Neural progenitor cell (in vitro differentiated cells): ENCODE measurements around the gene RABGAP1. TPM values are rescaled to one million over a fixed set of nuclear protein-coding genes. Genes with fewer than 3 reads are reported as not detected.

Source experiments
- DNase-seq: peaks from one replicate; pipeline ENCODE4 v3.0.0-alpha.2; 2016; ENCODE audit warnings: low spot score
- H2AFZ ChIP-seq: fragments of 200-600 bp; sonication (generic); replicated peaks from 2 replicates; pipeline ENCODE4 v1.6.1; 2016; ENCODE audit warnings: antibody characterized with exemption
- H3F3A ChIP-seq: fragments of 200-600 bp; sonication (generic); 2 replicates; pipeline ENCODE4 v1.6.1; 2016; ENCODE audit warnings: antibody characterized with exemption, low read depth
- H3K27ac ChIP-seq: fragments of 200-600 bp; sonication (generic); 2 replicates; pipeline ENCODE4 v1.5.1; 2016; ENCODE audit warnings: mild to moderate bottlenecking
- H3K27me3 ChIP-seq: fragments of 200-600 bp; sonication (generic); 2 replicates; pipeline ENCODE4 v1.6.1; 2016; ENCODE audit warnings: mild to moderate bottlenecking, moderate library complexity
- H3K36me3 ChIP-seq: fragments of 200-600 bp; sonication (generic); 2 replicates; pipeline ENCODE4 v1.5.1; 2016
- H3K4me1 ChIP-seq: fragments of 200-600 bp; sonication (generic); 2 replicates; pipeline ENCODE4 v1.6.1; 2016; ENCODE audit warnings: mixed run types
- H3K4me2 ChIP-seq: fragments of 200-600 bp; sonication (generic); 2 replicates; pipeline ENCODE4 v1.6.1; 2016
- H3K4me3 ChIP-seq: fragments of 200-600 bp; sonication (generic); 2 replicates; pipeline ENCODE4 v1.5.1; 2016
- H3K79me2 ChIP-seq: fragments of 200-600 bp; sonication (generic); 2 replicates; pipeline ENCODE4 v1.6.1; 2016; ENCODE audit warnings: low read depth
- H3K9ac ChIP-seq: fragments of 200-600 bp; sonication (generic); 2 replicates; pipeline ENCODE4 v1.6.1; 2016
- H3K9me3 ChIP-seq: fragments of 200-600 bp; sonication (generic); 2 replicates; pipeline ENCODE4 v1.5.1; 2016; ENCODE audit warnings: low read depth
- H4K20me1 ChIP-seq: fragments of 200-600 bp; sonication (generic); 2 replicates; pipeline ENCODE4 v1.6.1; 2016; ENCODE audit warnings: low read depth
- H3K27ac Mint-ChIP-seq: 3 replicates; pipeline ENCODE4 v1.8.0; 2021; ENCODE audit warnings: mixed read lengths
- H3K27me3 Mint-ChIP-seq: 2 replicates; pipeline ENCODE4 v1.8.0; 2022; ENCODE audit warnings: low read depth, mild to moderate bottlenecking, inconsistent platforms, moderate library complexity, mixed read lengths; ENCODE audit not compliant: insufficient read depth
- H3K36me3 Mint-ChIP-seq: 3 replicates; pipeline ENCODE4 v1.8.0; 2021; ENCODE audit warnings: mixed read lengths
- H3K4me1 Mint-ChIP-seq: 3 replicates; pipeline ENCODE4 v1.8.0; 2021; ENCODE audit warnings: mixed read lengths
- H3K4me3 Mint-ChIP-seq: 3 replicates; pipeline ENCODE4 v1.8.0; 2021; ENCODE audit warnings: mild to moderate bottlenecking, moderate library complexity, mixed read lengths
- H3K9me3 Mint-ChIP-seq: 3 replicates; pipeline ENCODE4 v1.8.0; 2020; ENCODE audit warnings: mixed read lengths
- CTCF ChIP-seq: fragments of 200-600 bp; sonication (generic); IDR thresholded peaks from 2 replicates; pipeline ENCODE4 v1.5.1; 2017; ENCODE audit warnings: antibody characterized with exemption, mild to moderate bottlenecking
- EZH2 ChIP-seq: fragments of 200-600 bp; sonication (generic); IDR thresholded peaks from 2 replicates; pipeline ENCODE4 v1.6.1; 2017; ENCODE audit warnings: antibody characterized with exemption, mild to moderate bottlenecking, moderate library complexity
- EZH2phosphoT487 ChIP-seq: fragments of 200-600 bp; sonication (generic); IDR thresholded peaks from 2 replicates; pipeline ENCODE4 v1.6.1; 2017; ENCODE audit warnings: antibody characterized with exemption
- total RNA-seq: library from RNA; depleted of rRNA; stranded (reverse); fragments of >200 nt; gene quantifications from 2 replicates; pipeline ENCODE4 v1.2.3, GENCODE V29; 2015; ENCODE audit warnings: low replicate concordance

RABGAP1 gene
- total RNA-seq, 1 donor from 2014 or later: 55.2 TPM

- TF ChIP-seq EZH2: no peak
- TF ChIP-seq CTCF: no peak
- TF ChIP-seq EZH2phosphoT487: no peak
- Histone ChIP-seq H3K4me2 (no peak overlapping the region), H3K4me3 (no peak overlapping the region), H3K9me3 (no peaks in the 10 kb centered on the region), H3K27ac (no peak overlapping the region), H3K27me3 (no peaks in the 10 kb centered on the region), H3F3A (no peaks in the 10 kb centered on the region), H4K20me1 (peaks cover 4% of the 10 kb centered on the region), H2AFZ (no peak overlapping the region), H3K9ac (no peak overlapping the region), H3K36me3 (peaks cover 8% of the 10 kb centered on the region), H3K4me1 (no peaks in the 10 kb centered on the region), H3K79me2 (no peaks in the 10 kb centered on the region)
- no peak overlapping the region for H3K27ac Mint-ChIP-seq
- DNase-seq: no peak
- H3K4me3 Mint-ChIP-seq: no peak overlapping the region
- no peaks in the 10 kb centered on the region for H3K4me1 Mint-ChIP-seq
- no peaks in the 10 kb centered on the region for H3K27me3 Mint-ChIP-seq
- H3K9me3 Mint-ChIP-seq: no peaks in the 10 kb centered on the region
- peaks cover 26% of the 10 kb centered on the region for H3K36me3 Mint-ChIP-seq
Measured at GRCh38 chr9:123104807-123105206, 164.0 kb downstream of the RABGAP1 start.

GRCh38 chr9:123105490-123105889 is 164.7 kb downstream of the RABGAP1 start:
- Mint-ChIP-seq H3K9me3 (no peaks in the 10 kb centered on the region), H3K36me3 (peaks cover 26% of the 10 kb centered on the region), H3K4me3 (no peak overlapping the region), H3K27ac (no peak overlapping the region), H3K4me1 (no peaks in the 10 kb centered on the region), H3K27me3 (no peaks in the 10 kb centered on the region)
- H3K9ac ChIP-seq: no peak overlapping the region
- H3F3A ChIP-seq: no peaks in the 10 kb centered on the region
- no peak overlapping the region for H3K4me2 ChIP-seq
- H3K4me1 ChIP-seq: no peaks in the 10 kb centered on the region
- TF ChIP-seq EZH2 (no peak), CTCF (no peak), EZH2phosphoT487 (no peak)
- no peak overlapping the region for H3K27ac ChIP-seq
- no peaks in the 10 kb centered on the region for H3K9me3 ChIP-seq
- peaks cover 8% of the 10 kb centered on the region for H3K36me3 ChIP-seq
- no peak overlapping the region for H2AFZ ChIP-seq
- no peaks in the 10 kb centered on the region for H3K27me3 ChIP-seq
- peaks cover 4% of the 10 kb centered on the region for H4K20me1 ChIP-seq
- no peaks in the 10 kb centered on the region for H3K79me2 ChIP-seq
- no peak overlapping the region for H3K4me3 ChIP-seq
- no peak for DNase-seq

GRCh38 chr9:123107639-123108285 is 166.9 kb downstream of the RABGAP1 start:
- H3K27ac Mint-ChIP-seq: no peak overlapping the region
- H3K27me3 Mint-ChIP-seq: no peaks in the 10 kb centered on the region
- H2AFZ ChIP-seq: no peak overlapping the region
- H3F3A ChIP-seq: no peaks in the 10 kb centered on the region
- no peak for DNase-seq
- no peaks in the 10 kb centered on the region for H3K27me3 ChIP-seq
- no peaks in the 10 kb centered on the region for H3K9me3 ChIP-seq
- no peaks in the 10 kb centered on the region for H3K79me2 ChIP-seq
- H3K36me3 ChIP-seq: no peaks in the 10 kb centered on the region
- peaks cover 8% of the 10 kb centered on the region for H3K4me1 ChIP-seq
- peaks cover 3% of the 10 kb centered on the region for H3K4me1 Mint-ChIP-seq
- H3K4me3 ChIP-seq: no peak overlapping the region
- H4K20me1 ChIP-seq: peaks cover 18% of the 10 kb centered on the region
- H3K4me3 Mint-ChIP-seq: no peak overlapping the region
- no peak overlapping the region for H3K27ac ChIP-seq
- H3K9ac ChIP-seq: no peak overlapping the region
- H3K4me2 ChIP-seq: no peak overlapping the region
- H3K36me3 Mint-ChIP-seq: peaks cover 22% of the 10 kb centered on the region
- TF ChIP-seq EZH2phosphoT487: no peak
- TF ChIP-seq CTCF: peak; percentile 4
- no peaks in the 10 kb centered on the region for H3K9me3 Mint-ChIP-seq
